HG03575 (cell line): Measurements from ENCODE around the gene CTH.
"Not testable (repeated sequence)": the region's sequence is repeated elsewhere in the genome, so short reads cannot be mapped to it uniquely, and the experiment has no call there.

Experiments used
- ATAC-seq: cut with Tn5 transposase; IDR thresholded peaks from one replicate; pipeline ENCODE4 v1.9.1; 2021; ENCODE audit not compliant: unreplicated experiment, insufficient number of reproducible peaks, low FRiP score; ENCODE audit errors: extremely low read depth

Gene CTH

GRCh38 chr1:70401974-70402373 lies 9.1 kb upstream of the CTH start:
- ATAC-seq: no peak

GRCh38 chr1:70403759-70404158 lies 7.3 kb upstream of the CTH start:
- ATAC-seq: no peak

GRCh38 chr1:70405780-70406416 lies 5.2 kb upstream of the CTH start:
- no peak for ATAC-seq

GRCh38 chr1:70409136-70409535 lies 1.9 kb upstream of the CTH start:
- no peak for ATAC-seq

- ATAC-seq: no peak
Measured at GRCh38 chr1:70411360-70411844, 334 bp downstream of the CTH start.

GRCh38 chr1:70415882-70416281 lies 4.8 kb downstream of the CTH start:
- ATAC-seq: no peak

- ATAC-seq: not testable (repeated sequence)
Measured at GRCh38 chr1:70418973-70419734, 8.1 kb downstream of the CTH start.

- no peak for ATAC-seq
Measured at GRCh38 chr1:70420320-70420719, 9.3 kb downstream of the CTH start.

GRCh38 chr1:70426154-70427131 lies 15.4 kb downstream of the CTH start:
- no peak for ATAC-seq

- no peak for ATAC-seq
Measured at GRCh38 chr1:70427976-70428375, 16.9 kb downstream of the CTH start.

- no peak for ATAC-seq
Measured at GRCh38 chr1:70429219-70429618, 18.2 kb downstream of the CTH start.

- ATAC-seq: no peak
Measured at GRCh38 chr1:70429757-70430156, 18.7 kb downstream of the CTH start.

GRCh38 chr1:70431317-70431716 lies 20.2 kb downstream of the CTH start:
- ATAC-seq: no peak

GRCh38 chr1:70431874-70432273 lies 20.8 kb downstream of the CTH start:
- ATAC-seq: no peak

GRCh38 chr1:70434253-70434859 lies 23.3 kb downstream of the CTH start:
- ATAC-seq: no peak

GRCh38 chr1:70436622-70437251 lies 25.7 kb downstream of the CTH start:
- ATAC-seq: no peak

- no peak for ATAC-seq
Measured at GRCh38 chr1:70438529-70438928, 27.5 kb downstream of the CTH start.

GRCh38 chr1:70440642-70441391 lies 29.7 kb downstream of the CTH start:
- ATAC-seq: no peak
